Measurements from ENCODE around the gene PARP3. TPM values are rescaled to one million over a fixed set of nuclear protein-coding genes. Genes with fewer than 3 reads are reported as not detected.

The PARP3 gene
- total and polyA plus RNA-seq, 10 of the 15 experiments (the other 5 are each of a cell fraction or from before 2014, with no cell fraction given) = 2.1 to 31.2 (median 19.5) TPM

GRCh38 chr3:51982838-51983577 lies 40.8 kb downstream of the PARP3 start, which contains the start of gene ACY1 (continued):
- TF ChIP-seq REST (IDR thresholded peaks at IDR 0.05; ENCODE audit: low read depth, low read length) = peak; percentile 6; the same call in 1 of the 2 replicates
- peak; percentile 21; the same call in 1 of the 2 replicates for TF ChIP-seq SMARCA5 (IDR thresholded peaks at IDR 0.05)
- no peak for TF ChIP-seq RBBP5 (conservative IDR thresholded peaks at IDR 0.05)
- no peak for TF ChIP-seq FOXM1 (IDR thresholded peaks at IDR 0.05; ENCODE audit: low read depth, low read length)
- no peak for TF ChIP-seq CBX5 (IDR thresholded peaks at IDR 0.05; ENCODE audit: low read depth)
- no peak for TF ChIP-seq NBN (IDR thresholded peaks at IDR 0.05)
- no peak for TF ChIP-seq BMI1 (IDR thresholded peaks at IDR 0.05; ENCODE audit: borderline replicate concordance)
- TF ChIP-seq BCL3 (IDR thresholded peaks at IDR 0.05; ENCODE audit: borderline replicate concordance, insufficient read depth, low read depth, low read length, poor library complexity, severe bottlenecking) = no peak
- no peak for TF ChIP-seq NR2C2 (IDR thresholded peaks at IDR 0.05; ENCODE audit: borderline replicate concordance, control insufficient read depth, insufficient read length, low read depth)
- TF ChIP-seq MTA2 (IDR thresholded peaks at IDR 0.05; ENCODE audit: low read depth) = no peak
- TF ChIP-seq RFX5 (IDR thresholded peaks at IDR 0.05; ENCODE audit: low read depth, low read length) = no peak
- no peak for TF ChIP-seq PAX8 (IDR thresholded peaks at IDR 0.05)

Measured in GM12878 (cell line).